HG03045 (cell line): ENCODE data around the gene CFTR.
"Not testable (repeated sequence)": the region's sequence is repeated elsewhere in the genome, so short reads cannot be mapped to it uniquely, and the experiment has no call there.

Experiments used
- ATAC-seq: cut with Tn5 transposase; IDR thresholded peaks from one replicate; pipeline ENCODE4 v1.9.1; 2021; ENCODE audit warnings: mild to moderate bottlenecking, moderate library complexity; ENCODE audit not compliant: unreplicated experiment

CFTR gene

GRCh38 chr7:117493460-117493859, 13.6 kb downstream of the CFTR start:
- ATAC-seq = no peak

GRCh38 chr7:117495308-117495707, 15.5 kb downstream of the CFTR start:
- no peak for ATAC-seq

- no peak for ATAC-seq
Measured at GRCh38 chr7:117502331-117502730, 22.5 kb downstream of the CFTR start.

- no peak for ATAC-seq
Measured at GRCh38 chr7:117505238-117505637, 25.4 kb downstream of the CFTR start.

GRCh38 chr7:117508676-117509075, 28.9 kb downstream of the CFTR start:
- ATAC-seq = no peak

- not testable (repeated sequence) for ATAC-seq
Measured at GRCh38 chr7:117517194-117517593, 37.4 kb downstream of the CFTR start.

- ATAC-seq = no peak
Measured at GRCh38 chr7:117530390-117530789, 50.6 kb downstream of the CFTR start.

- no peak for ATAC-seq
Measured at GRCh38 chr7:117531595-117532244, 51.9 kb downstream of the CFTR start.

GRCh38 chr7:117538053-117538452, 58.2 kb downstream of the CFTR start:
- no peak for ATAC-seq

- no peak for ATAC-seq
Measured at GRCh38 chr7:117544061-117544460, 64.2 kb downstream of the CFTR start.

GRCh38 chr7:117548035-117548434, 68.2 kb downstream of the CFTR start:
- no peak for ATAC-seq

GRCh38 chr7:117550625-117551024, 70.8 kb downstream of the CFTR start:
- no peak for ATAC-seq

- ATAC-seq = no peak
Measured at GRCh38 chr7:117552660-117553059, 72.8 kb downstream of the CFTR start.

- no peak for ATAC-seq
Measured at GRCh38 chr7:117555260-117555659, 75.4 kb downstream of the CFTR start.

GRCh38 chr7:117559391-117559790, 79.6 kb downstream of the CFTR start:
- no peak for ATAC-seq

- no peak for ATAC-seq
Measured at GRCh38 chr7:117560030-117560429, 80.2 kb downstream of the CFTR start.

GRCh38 chr7:117562759-117563158, 82.9 kb downstream of the CFTR start:
- no peak for ATAC-seq

- no peak for ATAC-seq
Measured at GRCh38 chr7:117564080-117564479, 84.3 kb downstream of the CFTR start.

GRCh38 chr7:117564627-117565026, 84.8 kb downstream of the CFTR start:
- no peak for ATAC-seq

GRCh38 chr7:117565226-117565625, 85.4 kb downstream of the CFTR start:
- no peak for ATAC-seq

GRCh38 chr7:117567781-117568180, 88.0 kb downstream of the CFTR start:
- no peak for ATAC-seq

GRCh38 chr7:117572856-117573620, 93.2 kb downstream of the CFTR start:
- no peak for ATAC-seq

GRCh38 chr7:117581424-117581823, 101.6 kb downstream of the CFTR start:
- no peak for ATAC-seq
